ENCODE measurements around the gene APOC3.
"Not testable (repeated sequence)": the region's sequence is repeated elsewhere in the genome, so short reads cannot be mapped to it uniquely, and the experiment has no call there.

The APOC3 gene

GRCh38 chr11:116832350-116833290 lies 2.9 kb downstream of the APOC3 start:
- DNase-seq = no peak

GRCh38 chr11:116833491-116833815 lies 3.7 kb downstream of the APOC3 start:
- DNase-seq = no peak

GRCh38 chr11:116833816-116834534 lies 4.3 kb downstream of the APOC3 start:
- no peak for DNase-seq

DNA sequence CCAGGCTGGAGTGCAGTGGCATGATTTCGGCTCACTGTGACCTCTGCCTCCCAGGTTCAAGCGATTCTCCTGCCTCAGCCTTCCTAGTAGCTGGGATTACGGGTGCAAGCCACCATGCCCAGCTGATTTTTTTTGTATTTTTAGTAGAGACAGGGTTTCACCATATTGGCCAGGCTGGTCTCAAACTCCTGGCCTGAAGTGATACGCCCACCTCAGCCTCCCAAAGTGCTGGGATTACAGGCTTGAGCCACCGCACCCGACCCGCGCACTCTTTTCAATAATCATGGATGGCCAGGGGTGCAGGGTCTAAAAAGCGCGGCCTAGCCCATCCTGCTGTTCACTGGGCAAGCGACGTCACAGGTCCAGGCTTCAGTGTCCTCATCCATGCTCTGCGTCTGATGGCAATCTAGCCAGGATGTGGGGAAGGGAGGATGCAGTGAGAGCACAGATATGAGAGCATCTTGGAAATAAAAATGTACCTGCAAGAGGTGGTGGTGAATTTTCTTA lies 4.9 kb downstream of the APOC3 start:
- DNase-seq = not testable (repeated sequence)

DNA sequence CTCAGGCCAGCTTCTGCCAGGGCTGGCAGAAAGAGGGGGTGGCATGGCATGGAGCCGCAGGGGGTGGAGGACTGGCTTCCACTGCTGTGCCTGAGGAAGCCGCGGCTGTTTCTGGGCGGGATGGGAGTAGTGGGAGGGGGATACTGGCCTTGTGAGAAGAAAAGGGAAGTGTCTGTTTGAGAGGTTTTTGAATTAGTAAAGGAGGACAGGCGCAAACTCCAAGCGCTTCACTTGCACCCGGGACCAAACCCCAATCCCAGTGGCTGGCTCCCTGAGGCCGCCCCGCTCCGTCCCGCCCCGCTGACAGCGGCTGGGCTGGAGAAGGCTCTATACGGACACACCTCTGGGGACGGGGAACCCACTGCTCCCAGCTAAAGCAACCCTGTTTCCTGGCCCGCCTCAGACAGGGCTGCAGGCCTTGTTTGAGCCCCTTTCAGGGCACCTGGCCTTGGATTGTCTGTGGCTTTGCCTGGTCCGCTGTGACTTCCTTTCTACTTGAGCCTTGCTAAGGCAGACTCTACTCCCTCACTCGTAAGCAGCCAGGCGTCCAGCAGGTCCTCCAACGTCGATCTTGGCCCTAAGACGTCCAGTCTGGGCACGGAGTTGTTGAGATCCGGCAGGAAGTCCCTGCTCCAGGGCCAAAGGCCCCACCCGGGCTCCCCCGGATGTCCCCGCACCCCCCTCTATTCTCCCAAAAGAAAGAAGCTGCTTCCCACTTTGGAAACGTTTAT lies 5.5 kb downstream of the APOC3 start:
- no peak for DNase-seq

- peak; percentile 63 to 73 for DNase-seq
These were observed 6.3 kb downstream of the APOC3 start for GRCh38 chr11:116835791-116836631.

GRCh38 chr11:116836632-116836991 lies 6.9 kb downstream of the APOC3 start:
- no peak for DNase-seq

DNA sequence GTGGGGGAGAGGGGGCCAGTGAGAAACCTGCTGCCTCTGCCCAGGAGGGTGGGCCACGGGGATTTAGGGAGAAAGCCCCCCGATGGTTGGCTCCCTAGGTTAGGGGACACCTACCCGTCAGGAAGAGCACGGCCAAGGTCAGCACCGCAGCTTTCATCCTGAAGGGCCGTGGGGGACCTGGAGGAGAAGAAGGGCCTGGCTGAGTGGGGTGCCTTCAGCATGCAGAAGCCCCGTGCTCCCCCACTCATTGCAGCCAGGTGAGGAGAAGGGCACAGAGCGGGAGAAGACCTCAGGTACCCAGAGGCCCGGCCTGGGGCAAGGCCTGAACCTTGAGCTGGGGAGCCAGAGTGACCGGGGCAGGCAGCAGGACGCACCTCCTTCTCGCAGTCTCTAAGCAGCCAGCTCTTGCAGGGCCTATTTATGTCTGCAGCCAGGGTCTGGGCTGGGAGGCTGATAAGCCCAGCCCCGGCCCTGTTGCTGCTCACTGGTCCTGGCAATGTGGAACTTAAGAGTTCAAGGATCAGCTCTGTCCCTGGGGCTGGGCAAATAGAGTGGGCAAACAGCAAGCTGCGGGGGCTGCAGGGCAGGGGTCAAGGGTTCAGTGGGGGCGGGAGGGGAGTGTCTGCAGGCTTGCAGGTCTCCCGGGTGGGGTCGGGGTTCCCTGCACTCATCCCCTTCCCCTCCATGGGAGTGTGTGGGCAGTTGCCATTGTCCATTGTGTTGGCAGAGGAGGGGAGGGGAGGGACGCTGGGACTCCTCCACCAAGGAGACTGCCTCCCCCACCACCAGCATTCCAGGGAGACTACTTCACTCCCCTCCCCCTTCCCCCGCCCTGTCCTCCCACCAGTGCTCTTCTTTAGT lies 7.8 kb downstream of the APOC3 start, which contains the start of gene APOA1:
APOA1 (minus strand) TSS at position 392 of the 861 bp plus-strand sequence; CDS start at position 157, 235 bp downstream.
- no peak for DNase-seq

DNA sequence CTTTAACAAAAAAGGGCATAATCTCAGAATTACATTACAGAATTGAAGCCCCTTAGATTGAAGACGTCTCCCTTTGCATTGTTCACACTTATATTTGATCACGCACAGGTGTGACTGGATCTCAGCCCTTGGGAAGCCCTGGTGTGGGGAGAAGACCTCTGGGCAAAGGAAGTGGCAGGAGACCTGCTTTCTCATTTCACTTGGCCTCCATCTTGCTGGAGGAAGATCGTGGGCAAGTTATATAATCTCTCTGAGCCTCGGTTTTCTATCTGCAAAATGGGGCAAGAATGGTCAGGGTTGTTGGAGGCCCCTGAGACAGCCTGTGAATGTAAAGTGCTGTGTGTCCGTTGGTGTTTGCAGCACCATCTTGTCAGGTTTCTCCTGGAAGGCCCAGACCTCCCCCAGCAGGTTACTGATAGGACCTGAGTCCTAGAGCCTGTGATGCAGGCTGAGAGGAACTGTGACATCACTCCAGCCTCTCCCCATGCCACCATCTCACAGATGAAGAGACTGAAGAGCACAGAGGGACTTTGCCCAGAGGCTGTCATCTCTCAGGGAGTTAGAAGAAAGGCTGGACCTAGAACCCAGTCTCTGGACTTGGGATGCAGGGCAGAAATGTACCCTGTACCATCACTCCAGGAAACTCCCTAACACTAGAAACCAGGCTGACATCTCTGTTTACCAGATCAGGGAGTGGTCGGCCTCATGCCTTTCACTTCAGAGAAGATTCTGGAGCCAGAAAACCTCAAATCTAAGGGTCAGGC lies 8.8 kb downstream of the APOC3 start:
- no peak for DNase-seq

GRCh38 chr11:116840224-116840745 lies 10.6 kb downstream of the APOC3 start:
- no peak for DNase-seq

DNA sequence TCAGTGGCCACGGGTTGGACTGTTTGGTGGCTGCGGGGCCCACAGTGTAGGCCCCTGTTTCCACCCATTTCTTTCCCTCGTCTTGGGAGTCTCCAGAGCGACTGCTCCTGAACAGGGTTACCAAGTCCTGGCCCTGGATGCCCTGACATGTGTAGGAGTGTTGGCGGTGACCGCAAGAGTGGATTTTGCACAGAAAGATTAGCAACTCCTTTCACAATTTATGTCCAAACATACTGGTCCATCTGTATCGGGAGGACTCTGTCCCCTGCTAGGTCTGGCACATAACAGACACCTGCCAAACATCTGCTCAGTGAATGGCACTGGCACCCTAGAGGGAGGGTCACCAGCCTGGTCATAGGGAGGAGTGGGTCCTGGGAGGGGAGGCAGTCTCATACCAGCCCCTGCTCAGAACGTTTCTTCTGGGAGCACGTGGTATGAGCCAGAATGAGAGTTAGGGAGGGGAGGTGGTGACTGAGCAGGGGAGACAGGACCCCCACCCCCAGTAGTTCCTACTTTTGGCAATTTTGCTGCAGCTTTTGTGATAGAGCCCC lies 11.1 kb downstream of the APOC3 start:
- no peak for DNase-seq

DNA sequence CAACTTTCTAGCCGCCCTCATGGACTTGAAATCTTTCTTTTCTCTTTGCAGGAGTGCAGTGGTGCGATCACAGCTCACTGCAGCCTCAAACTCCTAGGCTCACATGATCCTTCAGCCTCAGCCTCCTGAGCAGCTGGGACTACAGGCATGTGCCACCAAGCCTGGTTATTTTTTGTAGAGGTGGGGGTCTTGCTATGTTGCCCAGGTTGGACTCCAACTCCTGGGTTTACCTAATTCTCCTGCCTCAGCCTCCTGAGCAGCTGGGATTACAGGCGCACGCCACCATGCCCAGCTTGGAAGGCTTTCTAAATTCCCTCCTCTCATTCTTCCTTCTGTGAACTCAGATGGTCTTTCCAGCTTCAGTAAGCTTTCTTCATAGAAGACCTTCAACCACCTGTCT lies 12.4 kb downstream of the APOC3 start:
- DNase-seq = no peak

- no peak for DNase-seq
These were observed 13.2 kb downstream of the APOC3 start for GRCh38 chr11:116842909-116843308.

DNA sequence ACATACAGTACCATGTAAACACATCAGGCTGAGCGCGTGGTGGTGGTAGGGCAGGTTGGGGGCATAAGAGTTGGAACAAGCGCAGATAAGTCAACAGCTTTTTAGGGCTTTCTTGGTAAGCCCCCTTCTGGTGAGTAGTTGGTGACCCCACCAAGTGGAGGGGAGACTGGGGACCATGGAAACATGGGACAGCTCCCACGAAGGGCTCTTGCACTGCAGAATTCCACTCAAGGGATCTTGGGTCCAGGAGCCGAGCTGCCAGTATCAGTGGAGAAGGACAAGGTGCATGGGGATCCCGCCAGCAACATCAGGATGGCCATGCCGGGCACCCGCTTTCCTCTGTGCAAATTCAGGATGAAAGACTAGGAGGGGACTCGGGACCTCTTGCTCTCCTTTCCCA lies 14.0 kb downstream of the APOC3 start:
- no peak for DNase-seq

DNA sequence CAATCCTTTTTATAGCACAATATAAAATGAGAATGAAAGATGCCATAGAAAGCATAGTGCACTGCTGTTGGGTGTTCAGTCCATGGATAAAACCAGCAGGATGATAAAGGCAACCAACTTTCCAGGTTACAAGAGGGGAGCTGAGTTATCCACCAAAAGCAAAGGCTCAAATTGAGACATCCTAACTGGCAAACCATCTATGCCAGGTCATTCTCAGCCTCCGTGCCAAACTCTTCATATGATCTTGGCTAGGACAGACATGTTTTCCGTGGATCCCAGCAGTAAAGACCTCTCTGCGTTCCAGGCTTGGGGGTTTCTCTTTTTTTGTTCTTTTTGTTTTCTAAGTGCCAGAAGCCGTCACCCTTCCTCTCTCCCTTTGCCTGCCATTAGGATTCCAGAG lies 15.0 kb downstream of the APOC3 start:
- DNase-seq = no peak

DNA sequence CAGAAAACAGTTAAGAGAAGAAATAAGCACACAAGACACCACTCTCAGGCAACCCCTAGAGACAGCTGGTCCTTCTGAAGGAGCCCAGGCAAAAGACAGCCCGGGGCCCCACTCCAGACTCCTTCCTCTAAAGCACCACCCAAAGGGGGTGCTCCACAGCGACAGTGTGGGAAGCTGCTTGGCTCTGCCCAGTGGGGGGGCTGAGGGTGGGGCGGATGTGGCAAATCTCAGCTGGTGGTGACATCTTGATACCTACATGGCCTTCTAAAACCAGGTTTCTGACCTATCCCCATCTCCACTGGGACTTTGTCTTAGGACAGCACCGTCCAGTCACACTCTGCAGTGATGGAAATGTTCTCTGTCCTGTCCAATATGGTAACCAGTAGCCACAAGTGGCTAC lies 17.9 kb downstream of the APOC3 start:
- DNase-seq = no peak

GRCh38 chr11:116849060-116849459 lies 19.4 kb downstream of the APOC3 start:
- DNase-seq = no peak

- no peak for DNase-seq
These were observed 19.8 kb downstream of the APOC3 start for GRCh38 chr11:116849486-116849885.

GRCh38 chr11:116851626-116852025 lies 21.9 kb downstream of the APOC3 start:
- peak in 1 of 2 donors; percentile 43 for DNase-seq
